Neuronal stem cell (in vitro differentiated cells): ENCODE data around the gene SORCS2.

Source experiments
- DNase-seq: peaks from one replicate; pipeline ENCODE4 v3.0.0-alpha.2; 2013; ENCODE audit warnings: low spot score
- H2AFZ ChIP-seq: one replicate; pipeline ENCODE4 v1.6.1; 2013; ENCODE audit warnings: mild to moderate bottlenecking, low read length, inconsistent platforms
- H2AK5ac ChIP-seq: 2 replicates; pipeline ENCODE4 v1.6.1; 2013; ENCODE audit warnings: low read depth, mild to moderate bottlenecking, inconsistent platforms, low read length, moderate library complexity, mixed read lengths
- H2BK120ac ChIP-seq: 2 replicates; pipeline ENCODE4 v1.6.1; 2013; ENCODE audit warnings: low read depth, mild to moderate bottlenecking, inconsistent platforms, low read length, moderate library complexity, mixed read lengths
- H2BK12ac ChIP-seq: one replicate; pipeline ENCODE4 v1.6.1; 2013; ENCODE audit warnings: low read length, inconsistent platforms
- H2BK15ac ChIP-seq: 2 replicates; pipeline ENCODE4 v1.6.1; 2013; ENCODE audit warnings: mild to moderate bottlenecking, low read length, inconsistent platforms, mixed read lengths
- H2BK5ac ChIP-seq: one replicate; pipeline ENCODE4 v1.6.1; 2013; ENCODE audit warnings: inconsistent platforms, mild to moderate bottlenecking, low read length, moderate library complexity
- H3K14ac ChIP-seq: one replicate; pipeline ENCODE4 v1.6.1; 2013; ENCODE audit warnings: low read length, inconsistent platforms
- H3K18ac ChIP-seq: 2 replicates; pipeline ENCODE4 v1.6.1; 2013; ENCODE audit warnings: low read length, inconsistent platforms
- H3K23ac ChIP-seq: 2 replicates; pipeline ENCODE4 v1.6.1; 2013; ENCODE audit warnings: low read depth, mild to moderate bottlenecking, mixed read lengths, low read length, inconsistent platforms; ENCODE audit not compliant: poor library complexity
- H3K27ac ChIP-seq: replicated peaks from 3 replicates; pipeline ENCODE4 v1.5.1; 2013; ENCODE audit warnings: low read length, inconsistent platforms
- H3K27me3 ChIP-seq, 3 experiments: 2 replicates each; pipeline ENCODE4 v1.6.1; 2013; ENCODE audit warnings: low read length in 3 of 3, mild to moderate bottlenecking in 2 of 3, inconsistent platforms in 1 of 3, low read depth in 1 of 3, mixed read lengths in 1 of 3, moderate library complexity in 1 of 3; ENCODE audit not compliant: control insufficient read depth in 3 of 3, insufficient read depth in 3 of 3
- H3K36me3 ChIP-seq, 2 donors: replicated peaks in 1 of 2; 2 replicates each; pipeline ENCODE4 v1.6.1; 2013; ENCODE audit warnings: low read length in 2 of 2; ENCODE audit not compliant: control insufficient read depth in 2 of 2, insufficient read depth in 2 of 2
- H3K4ac ChIP-seq: 2 replicates; pipeline ENCODE4 v1.6.1; 2013; ENCODE audit warnings: inconsistent platforms, mild to moderate bottlenecking, low read length, moderate library complexity
- H3K4me1 ChIP-seq, 2 donors: 1 replicate in 1 of 2; 2 replicates in 1 of 2; pipeline ENCODE4 v1.6.1; 2013; ENCODE audit warnings: low read length in 2 of 2, low read depth in 1 of 2; ENCODE audit not compliant: control insufficient read depth in 2 of 2, insufficient read depth in 1 of 2
- H3K4me2 ChIP-seq: one replicate; pipeline ENCODE4 v1.6.1; 2013; ENCODE audit warnings: mild to moderate bottlenecking, low read length, inconsistent platforms; ENCODE audit not compliant: insufficient read depth, poor library complexity, severe bottlenecking
- H3K4me3 ChIP-seq, 2 donors: 2 replicates each; pipeline ENCODE4 v1.5.1; 2013; ENCODE audit warnings: low read length in 2 of 2, mild to moderate bottlenecking in 2 of 2, inconsistent platforms in 1 of 2, moderate library complexity in 1 of 2
- H3K79me1 ChIP-seq: one replicate; pipeline ENCODE4 v1.6.1; 2013; ENCODE audit warnings: low read depth, mild to moderate bottlenecking, inconsistent platforms, low read length, moderate library complexity
- H3K9ac ChIP-seq: one replicate; pipeline ENCODE4 v1.6.1; 2013; ENCODE audit warnings: mild to moderate bottlenecking, low read depth, low read length, inconsistent platforms; ENCODE audit not compliant: poor library complexity
- H3K9me3 ChIP-seq, 2 donors: replicated peaks in 1 of 2; 2 replicates each; pipeline versions ENCODE3 to v1.6.1; 2013; ENCODE audit warnings: low read length in 2 of 2, mild to moderate bottlenecking in 2 of 2, inconsistent platforms in 1 of 2, low read depth in 1 of 2, mixed read lengths in 1 of 2, moderate library complexity in 1 of 2; ENCODE audit not compliant: control insufficient read depth in 2 of 2, insufficient read depth in 1 of 2
- H4K8ac ChIP-seq: one replicate; pipeline ENCODE4 v1.6.1; 2013; ENCODE audit warnings: low read depth, mild to moderate bottlenecking, inconsistent platforms, low read length, moderate library complexity
- H4K91ac ChIP-seq: one replicate; pipeline ENCODE4 v1.6.1; 2013; ENCODE audit warnings: low read length, low read depth, mild to moderate bottlenecking, inconsistent platforms; ENCODE audit not compliant: poor library complexity
- WGBS, 2 donors: extraction: QIAGEN DNeasy Blood & Tissue Kit; methylation state at CpG; one replicate each; pipeline ENCODE4 v1.1.7; 2013; ENCODE audit warnings: missing lambda C conversion rate in 2 of 2, mixed read lengths in 1 of 2; ENCODE audit not compliant: insufficient read length in 2 of 2, insufficient replicate concordance in 1 of 2; ENCODE audit errors: extremely low coverage in 2 of 2; 5-methylcytosine and 5-hydroxymethylcytosine counted together

SORCS2 gene

GRCh38 chr4:7733801-7734650, 541.7 kb downstream of the SORCS2 start:
- no peak overlapping the region for H2BK15ac ChIP-seq
- no peak overlapping the region for H2BK5ac ChIP-seq
- H3K36me3 ChIP-seq = no peaks in the 10 kb centered on the region
- whole genome bisulfite sequencing, 2 donors = no CpG with 5 or more reads among the region's 26 CpGs
- no peak for DNase-seq
- no peak overlapping the region for H4K91ac ChIP-seq
- H3K4me3 ChIP-seq = no peak overlapping the region
- peaks cover 0 to 19% (median 0%) of the 10 kb centered on the region in 3 experiments for H3K27me3 ChIP-seq
- H3K4me1 ChIP-seq = peaks cover 0 to 3% of the 10 kb centered on the region in 2 donors
- no peaks in the 10 kb centered on the region for H3K9me3 ChIP-seq
- H3K23ac ChIP-seq = peak overlapping the region; percentile 89
- H3K18ac ChIP-seq = peak overlapping the region; percentile 60
- no peaks in the 10 kb centered on the region for H3K79me1 ChIP-seq
- H4K8ac ChIP-seq = peak overlapping the region; percentile 9
- no peak overlapping the region for H2AFZ ChIP-seq
- no peak overlapping the region for H2BK120ac ChIP-seq
- peak overlapping the region; percentile 31 for H3K14ac ChIP-seq
- no peak overlapping the region for H3K4me2 ChIP-seq
- H3K9ac ChIP-seq = no peak overlapping the region
- no peak overlapping the region for H3K27ac ChIP-seq
- no peak overlapping the region for H3K4ac ChIP-seq
- peak overlapping the region; percentile 89 for H2BK12ac ChIP-seq
- peak overlapping the region; percentile 72 for H2AK5ac ChIP-seq

GRCh38 chr4:7734651-7735260, 542.4 kb downstream of the SORCS2 start:
- Histone ChIP-seq H3K23ac (peak overlapping the region; percentile 62), H2BK5ac (no peak overlapping the region), H3K4me2 (no peak overlapping the region), H3K18ac (peak overlapping the region; percentile 41), H4K91ac (no peak overlapping the region), H2BK120ac (no peak overlapping the region), H2BK12ac (peak overlapping the region; percentile 89), H3K36me3 (no peaks in the 10 kb centered on the region), H3K27me3 (peaks cover 0 to 16% (median 0%) of the 10 kb centered on the region in 3 experiments), H3K79me1 (no peaks in the 10 kb centered on the region), H3K14ac (no peak overlapping the region), H2AFZ (no peak overlapping the region), H3K9ac (no peak overlapping the region), H3K4me3 (no peak overlapping the region), H3K9me3 (no peaks in the 10 kb centered on the region), H3K4me1 (peaks cover 0 to under 1% of the 10 kb centered on the region in 2 donors), H2BK15ac (peak overlapping the region; percentile 16), H3K4ac (no peak overlapping the region), H2AK5ac (peak overlapping the region; percentile 72), H4K8ac (no peak overlapping the region), H3K27ac (no peak overlapping the region)
- no peak for DNase-seq
- WGBS, 2 donors = no CpG with 5 or more reads among the region's 20 CpGs

DNA sequence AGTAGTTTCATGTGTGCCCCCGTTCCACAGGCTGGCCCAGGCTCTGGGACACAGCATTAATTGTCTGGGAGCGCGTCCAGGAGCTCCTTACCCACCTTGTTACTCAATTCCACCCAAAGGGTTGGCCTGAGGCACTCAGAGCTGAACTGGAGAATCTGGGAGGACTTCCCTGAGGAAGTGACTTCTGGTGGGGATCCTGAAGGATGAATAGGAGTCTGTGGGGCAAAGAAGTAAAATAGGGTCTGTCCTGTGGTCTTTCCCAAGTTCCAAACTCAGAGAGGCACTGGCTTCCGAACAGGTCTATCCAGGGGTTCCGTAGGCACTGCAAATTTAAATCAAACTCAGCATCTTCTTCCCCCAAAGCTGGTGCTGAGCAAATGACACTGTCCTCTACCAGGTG, 543.1 kb downstream of the SORCS2 start:
- WGBS, 2 donors = no CpG with 5 or more reads among the region's 5 CpGs

DNA sequence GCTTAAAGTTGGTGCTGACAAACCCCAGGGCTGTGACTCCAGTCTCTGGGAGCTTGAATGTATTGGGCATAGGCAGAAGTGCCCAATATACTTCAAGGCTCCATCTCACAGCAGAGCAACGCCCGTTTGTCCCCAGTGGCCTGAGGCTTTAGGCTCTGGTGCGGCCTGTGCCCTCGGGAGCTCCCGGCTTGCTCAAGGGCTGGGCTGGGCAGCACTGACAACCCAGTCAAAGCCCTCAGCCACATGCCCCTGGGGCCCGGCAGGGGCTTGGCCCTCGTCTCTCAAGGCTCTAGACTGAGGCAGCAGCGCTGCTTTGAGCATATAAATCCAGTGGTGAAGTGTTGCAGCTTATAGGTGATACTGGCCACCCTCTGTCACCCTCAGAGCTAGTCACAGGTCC, 543.6 kb downstream of the SORCS2 start:
- WGBS, 2 donors = no CpG with 5 or more reads among the region's 8 CpGs
- Histone ChIP-seq H3K27ac (no peak overlapping the region), H3K9me3 (no peaks in the 10 kb centered on the region), H4K91ac (no peak overlapping the region), H2BK120ac (no peak overlapping the region), H3K4me1 (no peaks in the 10 kb centered on the region), H3K27me3 (peaks cover 0 to 15% (median 0%) of the 10 kb centered on the region in 3 experiments), H2AFZ (no peak overlapping the region), H2BK12ac (no peak overlapping the region), H2AK5ac (no peak overlapping the region), H3K14ac (peak overlapping the region; percentile 31), H3K4me3 (no peak overlapping the region), H2BK15ac (no peak overlapping the region), H3K18ac (no peak overlapping the region), H3K4ac (no peak overlapping the region), H3K36me3 (no peaks in the 10 kb centered on the region), H2BK5ac (peak overlapping the region; percentile 75), H3K9ac (no peak overlapping the region), H3K4me2 (no peak overlapping the region), H3K23ac (no peak overlapping the region), H3K79me1 (no peaks in the 10 kb centered on the region), H4K8ac (no peak overlapping the region)
- DNase-seq = no peak

More for the DNA sequence above, 543.1 kb downstream of the SORCS2 start:
- Histone ChIP-seq H3K14ac (no peak overlapping the region), H4K8ac (no peak overlapping the region), H3K4ac (no peak overlapping the region), H3K18ac (peak overlapping the region; percentile 60), H3K4me1 (no peaks in the 10 kb centered on the region), H4K91ac (no peak overlapping the region), H2AFZ (no peak overlapping the region), H2AK5ac (no peak overlapping the region), H3K4me3 (no peak overlapping the region), H2BK120ac (no peak overlapping the region), H2BK12ac (no peak overlapping the region), H3K36me3 (no peaks in the 10 kb centered on the region), H3K9me3 (no peaks in the 10 kb centered on the region), H3K27me3 (peaks cover 0 to 15% (median 0%) of the 10 kb centered on the region in 3 experiments), H2BK15ac (no peak overlapping the region), H3K23ac (no peak overlapping the region), H3K9ac (no peak overlapping the region), H2BK5ac (no peak overlapping the region), H3K79me1 (no peaks in the 10 kb centered on the region), H3K4me2 (no peak overlapping the region), H3K27ac (no peak overlapping the region)
- no peak for DNase-seq
